C4-2B (cell line): ENCODE measurements around the gene PLD2.

Source experiments
- CTCF ChIP-seq: fragments of 450-650 bp; conservative IDR thresholded peaks from 2 replicates; pipeline ENCODE4 v1.5.1; 2017; ENCODE audit warnings: mild to moderate bottlenecking
- ZFX ChIP-seq: fragments of 450-650 bp; IDR thresholded peaks from 2 replicates; pipeline ENCODE4 v1.6.1; 2017

- no peak for TF ChIP-seq CTCF
- no peak for TF ChIP-seq ZFX
Measured at GRCh38 chr17:4777969-4778760, 28.8 kb upstream of the PLD2 start.
